ENCODE measurements around the gene UMAD1. TPM values are rescaled to one million over a fixed set of nuclear protein-coding genes. Genes with fewer than 3 reads are reported as not detected.
"Not testable (repeated sequence)": the region's sequence is repeated elsewhere in the genome, so short reads cannot be mapped to it uniquely, and the experiment has no call there.

Gene UMAD1
- total and polyA plus RNA-seq, 12 donors: 7.4 to 77.4 (median 24.4) TPM

DNA sequence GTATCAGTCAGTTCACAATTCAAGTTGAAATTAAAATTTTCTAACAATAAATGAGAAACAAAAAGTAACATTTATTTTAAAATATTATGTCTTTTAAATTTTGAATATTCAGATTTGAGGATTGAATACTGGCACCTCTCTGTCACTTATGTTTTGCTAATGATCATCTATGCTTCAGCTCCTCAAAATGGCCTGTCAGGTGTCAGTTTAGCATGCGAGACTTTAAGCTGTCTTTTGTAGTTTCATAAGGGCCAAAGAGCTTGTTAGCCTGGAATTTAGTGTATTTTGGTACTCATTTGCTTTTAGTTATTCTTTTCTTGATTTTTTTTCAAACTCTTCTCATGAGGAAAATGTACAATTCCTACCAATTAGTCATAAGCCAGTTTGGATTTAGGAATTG lies 179.9 kb downstream of the UMAD1 start:
- Histone ChIP-seq H3K27me3 (no peaks in the 10 kb centered on the region), H3K4me1 (replicated peaks in 1 of 2) (peaks cover 0 to 18% of the 10 kb centered on the region in 2 donors), H3K9me3 (replicated peaks in 1 of 3) (no peaks in the 10 kb centered on the region), H3K36me3 (replicated peaks in 1 of 2) (no peaks in the 10 kb centered on the region), H3K4me3 (no peak overlapping the region), H3K27ac (no peak overlapping the region)
- WGBS, 4 donors: 86 to 100% (median 96%) methylated on average over 1 of the region's 1 CpG
- intact Hi-C loops (cut with DNase I): no loop called here
- TF ChIP-seq, protein P1, sequence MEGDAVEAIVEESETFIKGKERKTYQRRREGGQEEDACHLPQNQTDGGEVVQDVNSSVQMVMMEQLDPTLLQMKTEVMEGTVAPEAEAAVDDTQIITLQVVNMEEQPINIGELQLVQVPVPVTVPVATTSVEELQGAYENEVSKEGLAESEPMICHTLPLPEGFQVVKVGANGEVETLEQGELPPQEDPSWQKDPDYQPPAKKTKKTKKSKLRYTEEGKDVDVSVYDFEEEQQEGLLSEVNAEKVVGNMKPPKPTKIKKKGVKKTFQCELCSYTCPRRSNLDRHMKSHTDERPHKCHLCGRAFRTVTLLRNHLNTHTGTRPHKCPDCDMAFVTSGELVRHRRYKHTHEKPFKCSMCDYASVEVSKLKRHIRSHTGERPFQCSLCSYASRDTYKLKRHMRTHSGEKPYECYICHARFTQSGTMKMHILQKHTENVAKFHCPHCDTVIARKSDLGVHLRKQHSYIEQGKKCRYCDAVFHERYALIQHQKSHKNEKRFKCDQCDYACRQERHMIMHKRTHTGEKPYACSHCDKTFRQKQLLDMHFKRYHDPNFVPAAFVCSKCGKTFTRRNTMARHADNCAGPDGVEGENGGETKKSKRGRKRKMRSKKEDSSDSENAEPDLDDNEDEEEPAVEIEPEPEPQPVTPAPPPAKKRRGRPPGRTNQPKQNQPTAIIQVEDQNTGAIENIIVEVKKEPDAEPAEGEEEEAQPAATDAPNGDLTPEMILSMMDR (IDR thresholded peaks at IDR 0.05): no peak
- no peak for TF ChIP-seq POLR2A (IDR thresholded peaks at IDR 0.05)
- no peak for DNase-seq

DNA sequence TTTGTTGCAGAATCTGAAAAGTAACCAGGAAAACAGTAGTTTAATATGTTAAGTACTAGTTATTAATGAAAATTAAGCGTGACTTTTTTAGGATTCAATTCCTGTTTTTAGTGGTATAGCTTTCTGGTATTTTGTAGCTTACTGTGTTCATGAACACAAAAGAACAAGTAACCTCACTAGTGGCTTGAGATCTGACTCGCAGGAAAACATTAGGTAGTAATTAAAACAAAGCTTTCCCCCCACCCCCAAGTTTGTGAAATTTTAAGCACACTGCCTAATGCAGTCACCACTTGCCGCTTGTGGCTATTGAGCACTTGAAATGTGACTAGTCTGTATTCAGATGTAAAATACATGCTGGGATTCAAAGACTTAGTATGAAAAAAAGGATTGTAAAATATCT lies 180.4 kb downstream of the UMAD1 start:
- no peak for DNase-seq
- Histone ChIP-seq H3K4me1 (replicated peaks in 1 of 2) (peaks cover 0 to 18% of the 10 kb centered on the region in 2 donors), H3K4me3 (no peak overlapping the region), H3K27me3 (no peaks in the 10 kb centered on the region), H3K9me3 (replicated peaks in 1 of 3) (no peaks in the 10 kb centered on the region), H3K27ac (no peak overlapping the region), H3K36me3 (replicated peaks in 1 of 2) (no peaks in the 10 kb centered on the region)
- intact Hi-C loops (cut with DNase I): no loop called here
- 83 to 93% (median 88%) methylated on average over 3 of the region's 3 CpGs for WGBS, 4 donors
- TF ChIP-seq, protein P1 (IDR thresholded peaks at IDR 0.05): no peak
- TF ChIP-seq POLR2A (IDR thresholded peaks at IDR 0.05): no peak

DNA sequence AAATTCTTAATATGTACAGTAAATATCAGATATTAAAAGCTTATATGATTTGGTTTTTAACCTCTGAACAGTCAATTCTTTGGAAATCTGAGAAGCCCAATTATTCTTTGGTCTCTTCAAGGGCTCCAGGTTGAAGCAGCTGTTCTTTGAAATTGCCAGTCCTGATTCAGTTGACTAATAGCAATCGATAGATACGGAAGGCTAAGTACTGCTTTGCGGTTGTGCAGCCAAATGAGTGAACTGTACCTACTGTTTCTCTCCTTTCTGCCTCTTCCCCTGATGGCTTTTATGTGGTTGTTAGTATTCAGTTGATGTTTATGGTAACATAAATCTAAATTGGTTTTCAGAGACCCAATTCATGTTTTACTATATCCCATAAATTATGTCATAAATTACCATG lies 181.0 kb downstream of the UMAD1 start:
- intact Hi-C loops (cut with DNase I): no loop called here
- no peak for DNase-seq
- no peaks in the 10 kb centered on the region for H3K9me3 ChIP-seq (replicated peaks in 1 of 3)
- WGBS, 4 donors: 92 to 95% (median 93%) methylated on average over 3 of the region's 3 CpGs
- no peaks in the 10 kb centered on the region for H3K36me3 ChIP-seq (replicated peaks in 1 of 2)
- peaks cover 0 to 18% of the 10 kb centered on the region in 2 donors for H3K4me1 ChIP-seq (replicated peaks in 1 of 2)
- H3K27ac ChIP-seq: no peak overlapping the region
- no peak for TF ChIP-seq POLR2A (IDR thresholded peaks at IDR 0.05)
- TF ChIP-seq, protein P1 (IDR thresholded peaks at IDR 0.05): no peak
- H3K4me3 ChIP-seq: no peak overlapping the region
- H3K27me3 ChIP-seq: no peaks in the 10 kb centered on the region

DNA sequence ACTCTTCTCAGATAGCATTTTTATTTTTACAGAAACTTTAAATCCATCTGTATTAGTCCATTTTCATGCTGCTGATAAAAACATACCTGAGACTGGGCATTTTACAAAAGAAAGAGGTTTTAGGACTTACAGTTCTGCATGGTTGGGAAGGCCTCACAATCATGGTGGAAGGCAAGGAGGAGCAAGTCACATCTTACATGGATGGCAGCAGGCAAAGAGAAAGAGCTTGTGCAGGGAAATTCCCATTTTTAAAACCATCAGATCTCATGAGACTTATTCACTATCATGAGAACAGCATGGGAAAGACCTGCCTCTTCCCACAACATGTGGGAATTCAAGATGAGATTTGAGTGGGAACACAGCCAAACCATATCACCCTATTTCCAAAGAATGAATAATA lies 184.7 kb downstream of the UMAD1 start:
- H3K36me3 ChIP-seq (replicated peaks in 1 of 2); H3K4me3 ChIP-seq; intact Hi-C loops (cut with DNase I): not testable (repeated sequence)

DNA sequence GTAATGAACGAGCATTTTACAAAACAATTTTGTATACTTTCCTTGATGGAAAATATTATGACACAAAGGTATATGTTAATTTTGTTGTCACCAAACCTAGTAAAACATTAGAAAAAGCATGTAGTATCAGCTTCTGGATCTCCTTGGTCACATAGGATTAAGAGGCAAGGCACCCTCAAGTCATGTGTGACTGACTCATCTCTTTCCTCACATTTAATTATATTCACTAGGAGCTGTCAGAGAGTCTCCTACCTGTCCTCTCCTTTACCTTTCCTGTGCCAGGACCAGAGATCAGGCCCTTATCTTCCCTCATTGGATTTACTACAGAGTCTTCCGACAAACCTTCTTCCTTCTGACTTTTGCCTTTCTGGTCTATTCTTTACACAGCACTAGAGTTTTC lies 189.1 kb downstream of the UMAD1 start:
- H3K4me3 ChIP-seq: no peak overlapping the region
- no peaks in the 10 kb centered on the region for H3K4me1 ChIP-seq (replicated peaks in 1 of 2)
- DNase-seq: no peak
- TF ChIP-seq, protein P1 (IDR thresholded peaks at IDR 0.05): no peak
- TF ChIP-seq POLR2A (IDR thresholded peaks at IDR 0.05): no peak
- H3K27me3 ChIP-seq: no peaks in the 10 kb centered on the region
- H3K9me3 ChIP-seq (replicated peaks in 1 of 3): no peaks in the 10 kb centered on the region
- no peaks in the 10 kb centered on the region for H3K36me3 ChIP-seq (replicated peaks in 1 of 2)
- no peak overlapping the region for H3K27ac ChIP-seq
- 92 to 97% (median 95%) methylated on average over 2 of the region's 2 CpGs for WGBS, 4 donors
- intact Hi-C loops (cut with DNase I): no loop called here

More for the DNA sequence above, 184.7 kb downstream of the UMAD1 start:
- not testable (repeated sequence) for DNase-seq; H3K27ac ChIP-seq; H3K27me3 ChIP-seq; H3K9me3 ChIP-seq (replicated peaks in 1 of 3)
- peaks cover 0 to 18% of the 10 kb centered on the region in 2 donors for H3K4me1 ChIP-seq (replicated peaks in 1 of 2)
